Tibial nerve (tissue), 4 donors: Measurements from ENCODE around the gene CLIP2. TPM values are rescaled to one million over a fixed set of nuclear protein-coding genes. Genes with fewer than 3 reads are reported as not detected.
"Not testable (repeated sequence)": the region's sequence is repeated elsewhere in the genome, so short reads cannot be mapped to it uniquely, and the experiment has no call there.

Source experiments
- DNase-seq, 2 donors: peaks; one replicate each; pipeline ENCODE4 v3.0.0-alpha.2; 2019; ENCODE audit warnings: low spot score in 2 of 2
- H3K27ac ChIP-seq, 4 donors: fragments of 200-600 bp; sonication (generic) in 3 of 4; one replicate each; pipeline ENCODE4 v1.5.1; 2017 to 2019; ENCODE audit warnings: mild to moderate bottlenecking in 1 of 4
- H3K27me3 ChIP-seq, 2 donors: fragments of 200-600 bp; sonication (generic) in 1 of 2; one replicate each; pipeline versions ENCODE4 v1.5.1 to v1.6.0; 2017 to 2019
- H3K36me3 ChIP-seq, 3 donors: fragments of 200-600 bp; sonication (generic); one replicate each; pipeline ENCODE4 v1.5.1; 2018 to 2019
- H3K4me1 ChIP-seq, 4 donors: fragments of 200-600 bp; sonication (generic) in 3 of 4; one replicate each; pipeline ENCODE4 v1.5.1; 2017 to 2019
- H3K4me3 ChIP-seq, 4 donors: fragments of 200-600 bp; sonication (generic) in 3 of 4; one replicate each; pipeline ENCODE4 v1.5.1; 2017 to 2019; ENCODE audit warnings: mild to moderate bottlenecking in 1 of 4, moderate library complexity in 1 of 4
- H3K9me3 ChIP-seq, 4 donors: fragments of 200-600 bp; sonication (generic) in 3 of 4; one replicate each; pipeline ENCODE4 v1.5.1; 2017 to 2019
- EP300 ChIP-seq, 2 donors: sonication (generic); formaldehyde crosslinking; IDR thresholded peaks; one replicate each; pipeline ENCODE4 v1.6.1; 2017; ENCODE audit warnings: antibody characterized with exemption in 2 of 2, mild to moderate bottlenecking in 1 of 2
- POLR2A ChIP-seq, 2 donors: fragments of 450-650 bp; IDR thresholded peaks; one replicate each; pipeline ENCODE4 v1.6.1; 2017; ENCODE audit warnings: antibody characterized with exemption in 2 of 2, mild to moderate bottlenecking in 2 of 2, moderate library complexity in 2 of 2
- WGBS, 2 donors: methylation state at CpG; one replicate each; pipeline ENCODE4 v1.1.5; 2018; 5-methylcytosine and 5-hydroxymethylcytosine counted together
- total RNA-seq, 4 donors: library from RNA; depleted of rRNA; stranded (reverse); fragments of >200 nt; gene quantifications; one replicate each; pipeline ENCODE4 v1.1.0, GENCODE V29; 2016
- TF ChIP-seq, protein P1 (sequence below), 5 experiments: fragments of 200-600 bp in 3 of 5; fragments of 450-650 bp in 2 of 5; sonication (generic) in 3 of 5; IDR thresholded peaks; one replicate each; pipeline ENCODE4 v1.5.1; 2016 to 2019; ENCODE audit warnings: antibody characterized with exemption in 5 of 5, mild to moderate bottlenecking in 3 of 5, moderate library complexity in 2 of 5

CLIP2 gene
- total RNA-seq, 4 donors from 2014 or later, result 42.0 to 48.3 (median 46.3) TPM

DNA sequence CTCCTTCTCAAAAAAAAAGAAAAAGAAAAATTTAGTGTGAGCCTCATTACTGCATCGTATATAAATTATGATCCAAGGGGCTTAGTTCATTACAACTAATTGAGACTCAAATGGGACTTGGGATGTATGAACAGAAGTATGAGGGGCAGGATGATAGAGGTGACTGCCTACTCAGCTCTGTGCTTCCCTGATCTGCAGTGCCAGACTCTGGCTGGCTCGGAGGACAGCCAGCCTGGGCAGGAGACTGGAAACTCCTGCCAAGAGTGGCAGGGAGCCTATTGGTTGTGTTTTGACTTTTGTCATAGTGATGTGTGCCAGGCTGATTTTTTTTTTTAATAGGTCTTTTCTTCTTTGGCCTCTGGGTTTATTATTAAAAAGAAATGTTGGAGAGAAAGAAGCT lies 90.7 kb downstream of the CLIP2 start:
- TF ChIP-seq, protein P1, sequence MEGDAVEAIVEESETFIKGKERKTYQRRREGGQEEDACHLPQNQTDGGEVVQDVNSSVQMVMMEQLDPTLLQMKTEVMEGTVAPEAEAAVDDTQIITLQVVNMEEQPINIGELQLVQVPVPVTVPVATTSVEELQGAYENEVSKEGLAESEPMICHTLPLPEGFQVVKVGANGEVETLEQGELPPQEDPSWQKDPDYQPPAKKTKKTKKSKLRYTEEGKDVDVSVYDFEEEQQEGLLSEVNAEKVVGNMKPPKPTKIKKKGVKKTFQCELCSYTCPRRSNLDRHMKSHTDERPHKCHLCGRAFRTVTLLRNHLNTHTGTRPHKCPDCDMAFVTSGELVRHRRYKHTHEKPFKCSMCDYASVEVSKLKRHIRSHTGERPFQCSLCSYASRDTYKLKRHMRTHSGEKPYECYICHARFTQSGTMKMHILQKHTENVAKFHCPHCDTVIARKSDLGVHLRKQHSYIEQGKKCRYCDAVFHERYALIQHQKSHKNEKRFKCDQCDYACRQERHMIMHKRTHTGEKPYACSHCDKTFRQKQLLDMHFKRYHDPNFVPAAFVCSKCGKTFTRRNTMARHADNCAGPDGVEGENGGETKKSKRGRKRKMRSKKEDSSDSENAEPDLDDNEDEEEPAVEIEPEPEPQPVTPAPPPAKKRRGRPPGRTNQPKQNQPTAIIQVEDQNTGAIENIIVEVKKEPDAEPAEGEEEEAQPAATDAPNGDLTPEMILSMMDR (IDR thresholded peaks at IDR 0.05), result no peak
- TF ChIP-seq POLR2A (IDR thresholded peaks at IDR 0.05), result no peak
- no peak for TF ChIP-seq EP300 (IDR thresholded peaks at IDR 0.05)
- no peak overlapping the region for H3K4me3 ChIP-seq
- DNase-seq, result no peak
- no peak overlapping the region for H3K27ac ChIP-seq
- no peaks in the 10 kb centered on the region for H3K27me3 ChIP-seq
- H3K9me3 ChIP-seq, result no peaks in the 10 kb centered on the region
- peaks cover 0 to 54% (median 6%) of the 10 kb centered on the region in 3 donors for H3K36me3 ChIP-seq
- H3K4me1 ChIP-seq, result no peaks in the 10 kb centered on the region
- WGBS, 2 donors, result 69 to 70% methylated on average over 2 of the region's 2 CpGs

DNA sequence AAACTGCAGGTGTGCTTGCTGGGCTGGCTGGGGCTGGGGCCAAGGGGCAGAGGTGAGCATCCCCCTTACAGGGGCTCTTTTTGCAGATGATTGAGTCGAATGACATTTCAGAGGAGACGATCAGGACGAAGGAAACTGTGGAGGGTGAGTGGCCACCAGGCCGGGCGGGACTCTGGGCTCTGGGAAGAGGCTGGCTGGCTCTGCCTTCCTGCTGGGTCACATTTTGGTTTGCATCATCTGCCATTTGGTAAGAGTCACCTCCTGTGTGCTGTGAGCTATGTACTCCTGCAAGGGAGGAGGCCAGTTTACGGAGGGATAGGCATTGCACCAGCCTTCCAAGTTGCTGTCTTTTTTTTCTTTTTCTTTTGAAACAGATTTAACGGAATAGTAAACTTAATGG lies 91.5 kb downstream of the CLIP2 start:
- Histone ChIP-seq H3K27ac (no peak overlapping the region), H3K4me3 (no peak overlapping the region), H3K4me1 (no peaks in the 10 kb centered on the region), H3K9me3 (no peaks in the 10 kb centered on the region), H3K27me3 (no peaks in the 10 kb centered on the region), H3K36me3 (peaks cover 0 to 51% (median 6%) of the 10 kb centered on the region in 3 donors)
- TF ChIP-seq POLR2A (IDR thresholded peaks at IDR 0.05), result no peak
- TF ChIP-seq, protein P1 (IDR thresholded peaks at IDR 0.05), result no peak
- TF ChIP-seq EP300 (IDR thresholded peaks at IDR 0.05), result no peak
- 87 to 90% methylated on average over 7 of the region's 7 CpGs for WGBS, 2 donors
- DNase-seq, result no peak

DNA sequence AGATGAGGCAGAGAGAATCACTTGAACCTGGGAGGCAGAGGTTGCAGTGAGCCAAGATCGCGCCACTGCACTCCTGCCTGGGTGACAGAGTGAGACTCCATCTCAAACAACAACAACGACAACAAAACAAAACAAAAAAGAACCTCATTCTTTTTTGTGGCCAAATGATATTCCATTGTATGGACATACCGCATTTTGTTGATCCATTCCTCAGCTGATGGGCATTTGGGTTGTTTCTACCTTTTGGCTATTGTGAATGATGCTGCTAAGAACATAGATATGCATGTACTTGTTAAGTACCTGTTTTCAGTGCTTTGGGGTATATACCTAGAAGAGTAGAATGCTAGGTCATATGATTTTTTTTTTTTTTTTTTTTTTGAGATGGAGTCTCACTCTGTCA lies 94.9 kb downstream of the CLIP2 start:
- H3K27me3 ChIP-seq, DNase-seq, H3K27ac ChIP-seq, H3K9me3 ChIP-seq, H3K4me1 ChIP-seq, H3K4me3 ChIP-seq: not testable (repeated sequence)
- peaks cover 2 to 50% (median 6%) of the 10 kb centered on the region in 3 donors for H3K36me3 ChIP-seq
- WGBS, 2 donors, result 70 to 85% methylated on average over 4 of the region's 4 CpGs

DNA sequence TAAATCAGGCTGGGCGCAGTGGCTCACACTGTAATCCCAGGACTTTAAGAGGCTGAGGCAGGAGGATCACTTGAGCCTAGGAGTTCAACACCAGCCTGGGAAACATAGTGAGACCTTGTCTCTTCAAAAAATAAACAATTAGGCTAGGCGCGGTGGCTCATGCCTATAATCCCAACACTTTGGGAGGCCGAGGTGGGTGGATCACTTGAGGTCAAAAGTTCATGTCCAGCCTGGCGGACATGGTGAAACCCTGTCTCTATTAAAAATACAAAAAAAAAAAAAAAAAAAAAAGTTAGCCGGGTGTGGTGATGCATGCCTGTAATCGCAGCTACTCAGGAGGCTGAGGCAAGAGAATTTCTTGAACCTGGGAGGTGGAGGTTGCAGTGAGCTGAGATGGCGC lies 95.6 kb downstream of the CLIP2 start:
- H3K4me3 ChIP-seq, H3K4me1 ChIP-seq, H3K27me3 ChIP-seq, H3K27ac ChIP-seq, DNase-seq, H3K9me3 ChIP-seq: not testable (repeated sequence)
- peaks cover 2 to 52% (median 6%) of the 10 kb centered on the region in 3 donors for H3K36me3 ChIP-seq
- WGBS, 2 donors, result 71 to 78% methylated on average over 8 of the region's 8 CpGs

DNA sequence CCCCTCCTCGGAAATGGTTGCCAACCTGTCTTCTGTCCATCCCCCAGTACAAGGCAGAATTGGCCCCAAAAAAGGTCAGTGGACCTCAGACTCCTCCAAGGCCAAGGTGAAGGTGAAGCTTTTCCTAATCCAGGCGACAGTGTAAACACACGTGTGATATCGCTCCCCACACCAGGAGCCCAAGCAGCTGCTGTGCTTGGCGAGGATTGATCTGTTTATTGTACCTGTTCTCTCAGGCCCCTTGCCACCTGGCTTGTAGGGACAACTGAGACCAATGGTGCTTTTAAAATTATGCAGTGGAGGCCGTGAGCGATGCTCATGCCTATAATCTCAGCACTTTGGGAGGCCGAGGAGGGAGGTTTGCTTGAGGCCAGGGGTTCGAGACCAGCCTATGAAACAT lies 98.4 kb downstream of the CLIP2 start:
- Histone ChIP-seq H3K9me3 (no peaks in the 10 kb centered on the region), H3K4me3 (no peak overlapping the region), H3K27ac (no peak overlapping the region), H3K36me3 (peaks cover 2 to 57% (median 6%) of the 10 kb centered on the region in 3 donors), H3K4me1 (no peaks in the 10 kb centered on the region), H3K27me3 (no peaks in the 10 kb centered on the region)
- TF ChIP-seq EP300 (IDR thresholded peaks at IDR 0.05), result no peak
- TF ChIP-seq POLR2A (IDR thresholded peaks at IDR 0.05), result no peak
- TF ChIP-seq, protein P1 (IDR thresholded peaks at IDR 0.05), result no peak
- no peak for DNase-seq
- WGBS, 2 donors, result 89 to 91% methylated on average over 9 of the region's 9 CpGs

DNA sequence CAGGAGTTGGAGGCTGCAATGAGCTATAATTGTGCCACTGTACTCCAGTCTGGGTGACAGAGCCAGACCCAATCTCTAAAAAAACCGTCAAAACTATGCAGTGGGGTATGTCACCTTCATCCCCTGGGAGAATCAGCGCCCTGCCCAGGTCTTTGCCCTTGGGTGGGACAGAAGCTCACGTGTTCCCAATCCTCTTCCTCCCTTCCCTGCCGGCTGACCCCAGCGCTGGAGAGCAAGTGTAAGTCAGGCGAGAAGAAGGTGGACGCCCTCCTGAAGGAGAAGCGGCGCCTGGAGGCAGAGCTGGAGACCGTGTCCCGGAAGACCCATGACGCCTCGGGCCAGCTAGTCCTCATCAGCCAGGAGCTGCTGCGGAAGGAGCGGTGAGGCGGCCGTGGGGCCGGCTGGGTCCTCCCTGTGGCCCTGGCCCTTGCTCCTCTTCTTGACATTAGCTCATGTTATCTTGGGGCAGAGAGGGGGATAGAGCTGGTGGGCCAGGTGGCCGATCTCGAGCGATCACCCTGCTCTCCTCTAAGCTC lies 99.7 kb downstream of the CLIP2 start:
- Histone ChIP-seq H3K4me1 (peaks cover 0 to 6% (median 0%) of the 10 kb centered on the region in 4 donors), H3K4me3 (no peak overlapping the region), H3K27me3 (no peaks in the 10 kb centered on the region), H3K27ac (no peak overlapping the region), H3K36me3 (peaks cover 2 to 53% (median 6%) of the 10 kb centered on the region in 3 donors), H3K9me3 (no peaks in the 10 kb centered on the region)
- WGBS, 2 donors, result 90 to 97% methylated on average over 21 of the region's 21 CpGs
- DNase-seq, result no peak
- TF ChIP-seq POLR2A (IDR thresholded peaks at IDR 0.05), result no peak

DNA sequence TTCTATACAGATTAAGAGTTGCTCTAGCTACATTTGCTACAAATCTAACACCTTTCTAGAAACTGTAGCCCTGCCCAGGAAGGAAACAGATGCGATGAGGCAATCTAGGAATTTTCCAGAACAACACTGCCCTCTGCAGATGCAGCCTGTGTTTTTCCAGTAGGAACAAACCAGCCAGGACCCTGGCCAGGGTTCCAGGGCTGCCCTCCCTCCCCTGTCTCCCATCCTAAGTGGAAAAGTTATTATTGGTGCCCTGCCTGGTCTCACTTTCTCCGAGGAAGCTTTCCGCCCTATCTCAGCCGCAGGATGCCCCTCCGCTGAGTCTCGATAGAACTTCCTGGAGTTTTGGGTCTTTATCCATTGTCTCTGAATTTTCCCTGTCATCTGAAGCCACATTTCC lies 104.5 kb downstream of the CLIP2 start:
- H3K27me3 ChIP-seq, H3K9me3 ChIP-seq, H3K4me3 ChIP-seq: not testable (repeated sequence)
- Histone ChIP-seq H3K4me1 (peaks cover 0 to 12% (median 0%) of the 10 kb centered on the region in 4 donors), H3K27ac (peak overlapping the region in 2 of 4 donors; percentile 43 to 59), H3K36me3 (peaks cover 0 to 65% (median 6%) of the 10 kb centered on the region in 3 donors)
- DNase-seq, result peak in 1 of 2 donors; percentile 37
- 42 to 44% methylated on average over 6 of the region's 6 CpGs for WGBS, 2 donors
- TF ChIP-seq, protein P1 (IDR thresholded peaks at IDR 0.05), result peak in 3 of 5 experiments; percentile 9 to 34 (median 25)
